Measurements from ENCODE around the gene PNMA8A. TPM values are rescaled to one million over a fixed set of nuclear protein-coding genes. Genes with fewer than 3 reads are reported as not detected.
"Not testable (repeated sequence)": the region's sequence is repeated elsewhere in the genome, so short reads cannot be mapped to it uniquely, and the experiment has no call there.

Gene PNMA8A
- total RNA-seq, 2 experiments from 2014 or later: 0.29 to 0.63 TPM

- peaks cover 3% of the 10 kb centered on the region for H3K9me3 Mint-ChIP-seq (ENCODE audit: low read depth)
- DNase-seq (no peak), ATAC-seq (no peak)
- H3K4me3 Mint-ChIP-seq: no peak overlapping the region
- H3K4me1 Mint-ChIP-seq: no peaks in the 10 kb centered on the region
- peaks cover 29% of the 10 kb centered on the region for H3K27me3 Mint-ChIP-seq
- no peak overlapping the region for H3K27ac Mint-ChIP-seq
- CTCF ChIA-PET: no interaction called here
- H3K36me3 Mint-ChIP-seq: peaks cover 2% of the 10 kb centered on the region
Observed at GRCh38 chr19:46449228-46449627, 22.1 kb downstream of the PNMA8A start.

DNA sequence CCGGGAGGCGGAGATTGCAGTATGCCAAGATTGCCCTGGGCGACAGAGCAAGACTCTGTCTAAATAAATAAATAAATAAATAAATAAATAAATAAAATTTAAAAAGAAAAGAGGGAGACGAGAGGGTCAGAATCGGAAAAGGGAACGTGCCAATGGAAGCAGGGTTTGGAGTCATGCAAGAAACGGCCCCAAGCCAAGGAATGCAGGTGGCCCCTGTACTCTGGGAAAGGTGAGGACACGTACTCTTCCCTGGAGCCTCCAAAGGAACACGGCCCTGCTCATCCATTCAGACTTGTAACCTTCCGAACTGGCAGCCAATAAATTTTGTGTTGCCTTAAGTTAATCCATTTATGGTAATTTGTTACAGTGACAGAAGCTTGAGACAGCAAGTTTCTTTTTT lies 22.8 kb downstream of the PNMA8A start:
- DNase-seq (no peak), ATAC-seq (no peak)
- no peak overlapping the region for H3K27ac Mint-ChIP-seq
- H3K4me1 Mint-ChIP-seq: no peaks in the 10 kb centered on the region
- CTCF ChIA-PET: no interaction called here
- H3K9me3 Mint-ChIP-seq (ENCODE audit: low read depth): peaks cover 3% of the 10 kb centered on the region
- H3K4me3 Mint-ChIP-seq: no peak overlapping the region
- H3K36me3 Mint-ChIP-seq: peaks cover 2% of the 10 kb centered on the region
- H3K27me3 Mint-ChIP-seq: peaks cover 29% of the 10 kb centered on the region

GRCh38 chr19:46447824-46448223 lies 23.5 kb downstream of the PNMA8A start:
- H3K27me3 Mint-ChIP-seq: peaks cover 29% of the 10 kb centered on the region

DNA sequence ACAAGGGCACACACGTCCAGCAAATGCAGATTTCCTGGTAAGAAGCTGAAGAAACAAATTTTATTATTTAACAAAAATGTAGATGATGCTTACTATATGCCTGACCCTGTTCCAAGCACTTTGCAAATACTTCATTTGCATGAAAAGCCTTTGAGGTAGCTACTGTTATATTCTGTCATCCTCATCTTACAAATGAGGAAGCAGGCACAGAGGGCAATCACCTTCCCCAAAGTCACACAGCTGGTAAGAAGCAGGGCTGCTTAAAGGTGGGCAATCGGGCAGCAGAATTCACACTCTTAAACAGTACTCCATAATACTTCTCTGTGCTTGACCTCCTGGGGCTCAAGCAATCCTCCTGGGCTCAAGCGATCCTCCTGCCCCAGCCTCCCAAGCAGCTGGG lies 24.4 kb downstream of the PNMA8A start:
- peaks cover 23% of the 10 kb centered on the region for H3K27me3 Mint-ChIP-seq
- CTCF ChIA-PET: interaction anchor here (0.6 to 1.6 kb wide), 3 partner anchors 51 to 229 kb away, joined by 3 to 4 read pairs (median 3); no protein-coding TSS in a partner anchor
- H3K4me3 Mint-ChIP-seq: no peak overlapping the region
- no peak for ATAC-seq
- DNase-seq: no peak
- no peaks in the 10 kb centered on the region for H3K4me1 Mint-ChIP-seq
- H3K36me3 Mint-ChIP-seq: peaks cover 2% of the 10 kb centered on the region
- H3K9me3 Mint-ChIP-seq (ENCODE audit: low read depth): peaks cover 3% of the 10 kb centered on the region
- no peak overlapping the region for H3K27ac Mint-ChIP-seq

More at GRCh38 chr19:46447824-46448223, 23.5 kb downstream of the PNMA8A start:
- Mint-ChIP-seq H3K4me1 (no peaks in the 10 kb centered on the region), H3K27ac (no peak overlapping the region), H3K36me3 (peaks cover 2% of the 10 kb centered on the region), H3K4me3 (no peak overlapping the region), H3K9me3 (ENCODE audit: low read depth) (peaks cover 3% of the 10 kb centered on the region)
- no peak for ATAC-seq
- DNase-seq: no peak
- CTCF ChIA-PET: interaction anchor here (0.6 to 1.6 kb wide), 2 partner anchors 52 to 230 kb away, joined by 3 to 4 read pairs; no protein-coding TSS in a partner anchor

GRCh38 chr19:46446021-46446420 lies 25.3 kb downstream of the PNMA8A start:
- no peak overlapping the region for H3K4me3 Mint-ChIP-seq
- H3K27ac Mint-ChIP-seq: no peak overlapping the region
- H3K36me3 Mint-ChIP-seq: peaks cover 2% of the 10 kb centered on the region
- ATAC-seq: no peak
- H3K27me3 Mint-ChIP-seq: peaks cover 20% of the 10 kb centered on the region
- CTCF ChIA-PET: interaction anchor here (0.9 kb wide), 1 partner anchor 52 kb away, joined by 3 read pairs; no protein-coding TSS in a partner anchor
- DNase-seq: no peak
- H3K9me3 Mint-ChIP-seq (ENCODE audit: low read depth): peaks cover 3% of the 10 kb centered on the region
- H3K4me1 Mint-ChIP-seq: no peaks in the 10 kb centered on the region

GRCh38 chr19:46442808-46443450 lies 28.4 kb downstream of the PNMA8A start:
- ATAC-seq (no peak), DNase-seq (no peak)
- Mint-ChIP-seq H3K36me3 (no peaks in the 10 kb centered on the region), H3K27ac (no peak overlapping the region), H3K4me1 (no peaks in the 10 kb centered on the region), H3K9me3 (ENCODE audit: low read depth) (no peaks in the 10 kb centered on the region), H3K4me3 (no peak overlapping the region), H3K27me3 (peaks cover 13% of the 10 kb centered on the region)
- CTCF ChIA-PET: no interaction called here

DNA sequence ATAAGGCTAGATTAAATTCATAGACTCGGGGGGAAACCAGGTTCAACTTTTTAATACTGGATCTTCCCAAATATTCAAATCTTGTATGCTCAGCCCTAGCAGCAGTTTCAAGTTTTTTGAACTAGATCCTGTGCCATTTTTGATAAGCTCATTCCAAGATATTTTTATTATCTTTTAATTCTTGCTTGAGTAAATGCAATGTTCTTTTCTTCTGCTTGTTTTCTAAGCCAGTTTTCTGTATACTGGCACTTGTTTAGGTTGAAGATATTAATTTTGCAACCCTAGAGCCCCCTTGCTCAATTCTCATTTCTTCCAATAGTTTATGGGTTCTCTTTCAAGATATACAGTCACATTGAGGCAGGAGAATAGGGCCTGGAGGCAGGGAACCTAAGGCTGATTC lies 29.5 kb downstream of the PNMA8A start:
- no peaks in the 10 kb centered on the region for H3K9me3 Mint-ChIP-seq (ENCODE audit: low read depth)
- no peak overlapping the region for H3K4me3 Mint-ChIP-seq
- H3K4me1 Mint-ChIP-seq: no peaks in the 10 kb centered on the region
- CTCF ChIA-PET: no interaction called here
- DNase-seq (no peak), ATAC-seq (no peak)
- H3K27me3 Mint-ChIP-seq: peaks cover 8% of the 10 kb centered on the region
- no peaks in the 10 kb centered on the region for H3K36me3 Mint-ChIP-seq
- no peak overlapping the region for H3K27ac Mint-ChIP-seq

GRCh38 chr19:46435689-46436088 lies 35.7 kb downstream of the PNMA8A start:
- DNase-seq; H3K27ac Mint-ChIP-seq; H3K4me3 Mint-ChIP-seq; ATAC-seq; H3K36me3 Mint-ChIP-seq; H3K9me3 Mint-ChIP-seq (ENCODE audit: low read depth); CTCF ChIA-PET; H3K4me1 Mint-ChIP-seq: not testable (repeated sequence)
- H3K27me3 Mint-ChIP-seq: peaks cover 26% of the 10 kb centered on the region

DNA sequence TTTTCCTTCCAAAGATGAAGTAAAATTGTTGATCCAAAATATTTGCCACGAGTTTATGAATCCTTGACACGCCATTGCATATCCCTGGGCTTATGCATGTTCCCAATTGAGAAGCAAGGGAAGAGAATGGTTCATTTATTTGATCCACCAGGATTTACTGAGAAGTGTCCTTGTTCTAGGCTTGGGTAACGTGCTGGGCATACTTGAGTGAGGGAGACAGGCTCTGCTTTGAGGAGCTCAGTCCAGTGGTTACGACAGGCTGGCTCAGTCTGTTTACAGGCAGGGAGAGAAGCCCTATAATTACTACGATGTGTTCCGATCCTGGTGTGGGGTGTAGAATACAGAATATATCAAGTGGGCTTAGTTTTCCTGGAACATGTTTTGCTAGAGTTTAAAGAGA lies 36.4 kb downstream of the PNMA8A start:
- Mint-ChIP-seq H3K4me3 (no peak overlapping the region), H3K27me3 (peaks cover 33% of the 10 kb centered on the region), H3K4me1 (no peaks in the 10 kb centered on the region), H3K36me3 (no peaks in the 10 kb centered on the region), H3K9me3 (ENCODE audit: low read depth) (no peaks in the 10 kb centered on the region), H3K27ac (no peak overlapping the region)
- ATAC-seq (no peak), DNase-seq (no peak)
- CTCF ChIA-PET: no interaction called here

- not testable (repeated sequence) for DNase-seq; H3K4me1 Mint-ChIP-seq; H3K4me3 Mint-ChIP-seq; H3K27ac Mint-ChIP-seq; H3K36me3 Mint-ChIP-seq; H3K9me3 Mint-ChIP-seq (ENCODE audit: low read depth); ATAC-seq
- H3K27me3 Mint-ChIP-seq: peaks cover 48% of the 10 kb centered on the region
- CTCF ChIA-PET: interaction anchor here (0.7 to 0.9 kb wide), 2 partner anchors 97 to 335 kb away, joined by 3 read pairs; no protein-coding TSS in a partner anchor
Observed at GRCh38 chr19:46433470-46433869, 37.9 kb downstream of the PNMA8A start.

- no peak for DNase-seq
- Mint-ChIP-seq H3K27ac (no peak overlapping the region), H3K9me3 (ENCODE audit: low read depth) (no peaks in the 10 kb centered on the region), H3K4me1 (peaks cover 23% of the 10 kb centered on the region), H3K27me3 (peaks cover 64% of the 10 kb centered on the region), H3K4me3 (no peak overlapping the region), H3K36me3 (no peaks in the 10 kb centered on the region)
- ATAC-seq: no peak
- CTCF ChIA-PET: interaction anchor here (0.7 to 1.3 kb wide), 5 partner anchors 14 to 98 kb away, joined by 3 to 4 read pairs (median 3); no protein-coding TSS in a partner anchor
Observed at GRCh38 chr19:46431824-46432223, 39.5 kb downstream of the PNMA8A start.

DNA sequence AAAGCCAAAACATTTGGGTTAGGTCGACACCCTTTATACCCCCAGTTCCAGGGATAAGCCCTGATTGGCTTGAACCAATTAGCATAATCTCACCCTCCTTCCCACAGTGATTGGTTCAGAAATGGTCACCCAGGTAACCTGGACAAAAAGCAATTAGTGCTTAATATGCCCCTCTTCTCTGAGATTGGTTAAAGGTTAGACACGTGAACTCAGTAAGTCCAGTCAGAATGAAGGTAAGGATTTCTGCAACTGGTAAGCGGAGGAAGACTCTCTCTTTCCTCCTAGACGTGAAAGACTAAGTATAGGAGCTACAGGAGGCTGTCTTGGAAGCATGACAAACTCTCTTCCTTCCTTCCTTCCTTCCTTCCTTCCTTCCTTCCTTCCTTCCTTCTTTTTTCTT lies 41.4 kb downstream of the PNMA8A start:
- CTCF ChIA-PET: no interaction called here
- H3K9me3 Mint-ChIP-seq (ENCODE audit: low read depth): no peaks in the 10 kb centered on the region
- H3K27me3 Mint-ChIP-seq: peaks cover 77% of the 10 kb centered on the region
- no peak overlapping the region for H3K4me3 Mint-ChIP-seq
- no peak overlapping the region for H3K27ac Mint-ChIP-seq
- no peak for DNase-seq
- ATAC-seq: no peak
- H3K36me3 Mint-ChIP-seq: no peaks in the 10 kb centered on the region
- H3K4me1 Mint-ChIP-seq: peaks cover 29% of the 10 kb centered on the region

DNA sequence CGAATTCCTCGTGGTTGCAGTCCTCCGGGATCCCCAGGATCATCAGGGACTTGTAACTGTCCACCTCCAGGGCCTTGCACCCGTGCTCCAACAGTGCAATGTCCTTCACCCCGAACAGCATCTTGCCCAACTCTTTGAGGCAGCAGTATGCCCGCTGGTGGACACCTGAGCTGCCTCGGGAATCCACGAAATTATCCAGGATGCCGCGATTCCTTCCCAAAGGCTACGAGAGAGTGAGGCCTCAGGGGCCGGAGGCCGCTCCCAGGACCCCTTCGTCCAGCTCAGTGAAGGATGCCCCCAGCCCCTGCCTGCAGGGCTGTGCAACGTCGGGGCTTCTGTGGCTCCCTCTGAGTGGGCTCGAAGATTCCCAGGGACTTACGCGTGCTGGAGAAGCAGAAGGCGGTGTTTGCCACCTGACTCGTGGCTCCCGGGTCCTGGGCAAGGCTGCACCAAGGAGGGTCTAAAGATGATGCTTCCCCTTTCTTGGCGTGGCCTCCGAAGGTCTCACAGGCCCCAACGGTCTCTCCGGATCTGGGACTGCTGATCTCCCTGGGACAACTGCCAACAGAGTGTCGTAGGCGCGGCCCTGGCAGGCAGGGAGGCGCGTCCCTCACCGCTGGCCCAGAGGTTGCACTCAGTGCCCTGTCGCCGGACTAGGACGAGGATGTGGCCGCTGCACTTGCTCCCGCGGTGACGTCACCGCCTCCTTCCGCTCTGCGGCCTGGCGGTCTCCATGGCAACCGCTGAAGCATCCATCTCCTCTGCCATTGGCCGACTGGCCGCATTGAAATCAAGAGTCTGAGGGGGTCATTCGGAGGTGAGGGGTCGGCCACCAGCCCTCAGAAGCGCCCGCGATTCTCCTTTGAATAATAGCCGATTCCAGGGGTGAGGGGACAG lies 42.9 kb downstream of the PNMA8A start, which contains the start of gene PNMA8C:
TSS of gene PNMA8C (minus strand) at position 698 of the 897 bp plus-strand sequence. CDS start at position 121, 577 bp downstream.
- Mint-ChIP-seq H3K4me1 (peaks cover 29% of the 10 kb centered on the region), H3K4me3 (peak within 1 kb of the TSS; percentile 44), H3K36me3 (no peaks in the 10 kb centered on the region), H3K27ac (peak within 1 kb of the TSS; percentile 34), H3K27me3 (peaks cover 80% of the 10 kb centered on the region), H3K9me3 (ENCODE audit: low read depth) (no peaks in the 10 kb centered on the region)
- CTCF ChIA-PET: interaction anchor here (0.7 to 1.9 kb wide), 2 partner anchors 26 to 84 kb away, joined by 3 to 4 read pairs; no protein-coding TSS in a partner anchor
- DNase-seq (peak; percentile 85), ATAC-seq (peak; percentile 77)
